ENCODE measurements around the gene LINC00632.

LINC00632 gene

DNA sequence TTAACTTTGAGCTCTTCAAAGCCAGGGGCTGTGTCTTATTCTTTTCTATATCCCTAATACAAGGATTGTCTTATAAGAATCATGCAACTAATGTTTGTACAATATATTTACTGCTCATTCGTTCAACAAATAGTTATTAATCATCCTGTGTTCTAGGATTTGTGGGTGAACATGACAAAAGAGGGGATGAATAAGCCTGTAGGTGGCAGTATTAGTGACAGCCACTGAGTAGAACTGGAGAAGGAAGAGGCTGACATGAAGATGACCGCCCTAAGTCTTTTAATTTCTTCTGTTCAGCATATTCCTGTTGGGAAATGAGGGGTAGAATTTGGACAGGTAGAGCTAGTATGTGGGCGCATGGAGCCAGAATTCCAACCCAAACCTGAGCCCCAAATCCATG, 11.9 kb upstream of the LINC00632 start:
- Mint-ChIP-seq H3K4me1 (no peaks in the 10 kb centered on the region), H3K4me3 (no peak overlapping the region), H3K27me3 (ENCODE audit: low read depth, poor library complexity) (no peaks in the 10 kb centered on the region), H3K36me3 (ENCODE audit: low read depth) (no peaks in the 10 kb centered on the region), H3K9me3 (peaks cover 21% of the 10 kb centered on the region), H3K27ac (no peak overlapping the region)
- DNase-seq, result no peak
- TF ChIP-seq, protein P1, sequence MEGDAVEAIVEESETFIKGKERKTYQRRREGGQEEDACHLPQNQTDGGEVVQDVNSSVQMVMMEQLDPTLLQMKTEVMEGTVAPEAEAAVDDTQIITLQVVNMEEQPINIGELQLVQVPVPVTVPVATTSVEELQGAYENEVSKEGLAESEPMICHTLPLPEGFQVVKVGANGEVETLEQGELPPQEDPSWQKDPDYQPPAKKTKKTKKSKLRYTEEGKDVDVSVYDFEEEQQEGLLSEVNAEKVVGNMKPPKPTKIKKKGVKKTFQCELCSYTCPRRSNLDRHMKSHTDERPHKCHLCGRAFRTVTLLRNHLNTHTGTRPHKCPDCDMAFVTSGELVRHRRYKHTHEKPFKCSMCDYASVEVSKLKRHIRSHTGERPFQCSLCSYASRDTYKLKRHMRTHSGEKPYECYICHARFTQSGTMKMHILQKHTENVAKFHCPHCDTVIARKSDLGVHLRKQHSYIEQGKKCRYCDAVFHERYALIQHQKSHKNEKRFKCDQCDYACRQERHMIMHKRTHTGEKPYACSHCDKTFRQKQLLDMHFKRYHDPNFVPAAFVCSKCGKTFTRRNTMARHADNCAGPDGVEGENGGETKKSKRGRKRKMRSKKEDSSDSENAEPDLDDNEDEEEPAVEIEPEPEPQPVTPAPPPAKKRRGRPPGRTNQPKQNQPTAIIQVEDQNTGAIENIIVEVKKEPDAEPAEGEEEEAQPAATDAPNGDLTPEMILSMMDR (IDR thresholded peaks at IDR 0.05), result peak; percentile 13

GRCh38 chrX:140701480-140701879, 8.1 kb upstream of the LINC00632 start:
- H3K9me3 Mint-ChIP-seq, result peaks cover 8% of the 10 kb centered on the region
- H3K4me1 Mint-ChIP-seq, result no peaks in the 10 kb centered on the region
- TF ChIP-seq, protein P1 (IDR thresholded peaks at IDR 0.05), result peak; percentile 27
- DNase-seq, result no peak
- no peak overlapping the region for H3K4me3 Mint-ChIP-seq
- no peaks in the 10 kb centered on the region for H3K36me3 Mint-ChIP-seq (ENCODE audit: low read depth)
- peaks cover 2% of the 10 kb centered on the region for H3K27me3 Mint-ChIP-seq (ENCODE audit: low read depth, poor library complexity)
- H3K27ac Mint-ChIP-seq, result no peak overlapping the region

DNA sequence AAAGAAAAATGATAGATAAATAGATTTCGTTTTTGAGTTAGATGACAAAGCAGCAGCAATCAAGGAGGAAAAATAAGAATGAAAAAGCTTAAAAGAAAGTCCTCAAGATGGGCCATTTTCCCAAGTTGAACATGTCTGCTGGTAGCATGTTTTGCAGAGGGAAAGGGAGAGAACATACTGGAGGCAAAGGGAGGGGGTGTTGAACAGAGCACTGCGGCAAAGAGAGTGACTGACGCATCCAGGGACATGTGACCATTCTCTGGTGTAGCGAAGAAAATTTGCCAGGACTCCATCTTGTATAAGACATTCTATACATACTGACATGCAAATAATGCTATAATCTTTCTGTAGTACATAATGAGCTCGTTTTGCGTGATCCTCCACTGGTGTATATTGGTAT, 1.2 kb downstream of the LINC00632 start:
- DNase-seq, result peak; percentile 8
- TF ChIP-seq, protein P1 (IDR thresholded peaks at IDR 0.05), result no peak
- H3K27me3 Mint-ChIP-seq (ENCODE audit: low read depth, poor library complexity), result no peaks in the 10 kb centered on the region
- peaks cover 11% of the 10 kb centered on the region for H3K9me3 Mint-ChIP-seq
- peak overlapping the region; percentile 93 for H3K4me3 Mint-ChIP-seq
- H3K36me3 Mint-ChIP-seq (ENCODE audit: low read depth), result peaks cover 4% of the 10 kb centered on the region
- no peak overlapping the region for H3K27ac Mint-ChIP-seq
- H3K4me1 Mint-ChIP-seq, result peaks cover 29% of the 10 kb centered on the region

DNA sequence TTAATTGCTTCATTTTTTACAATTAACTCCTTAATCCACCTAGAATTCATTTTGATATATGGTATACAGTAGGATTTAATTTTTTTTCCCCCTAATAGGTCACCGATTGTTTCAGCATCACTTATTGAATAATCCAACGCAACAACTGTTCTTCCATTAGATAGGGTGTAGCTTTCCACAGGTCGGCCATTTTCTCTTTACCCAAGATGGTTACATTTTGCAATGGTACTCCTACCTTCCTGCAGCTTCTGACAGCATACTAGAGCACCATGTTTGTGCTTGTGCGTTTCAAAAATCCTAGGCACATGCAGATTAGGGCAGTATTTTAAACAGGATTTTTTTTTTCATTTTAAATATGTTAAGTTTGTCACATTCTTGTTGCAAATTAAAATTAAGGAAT, 2.3 kb downstream of the LINC00632 start:
- Mint-ChIP-seq H3K9me3 (peaks cover 10% of the 10 kb centered on the region), H3K36me3 (ENCODE audit: low read depth) (peaks cover 4% of the 10 kb centered on the region), H3K27me3 (ENCODE audit: low read depth, poor library complexity) (no peaks in the 10 kb centered on the region), H3K4me1 (peaks cover 29% of the 10 kb centered on the region), H3K4me3 (peak overlapping the region; percentile 39), H3K27ac (no peak overlapping the region)
- TF ChIP-seq, protein P1 (IDR thresholded peaks at IDR 0.05), result no peak
- no peak for DNase-seq

DNA sequence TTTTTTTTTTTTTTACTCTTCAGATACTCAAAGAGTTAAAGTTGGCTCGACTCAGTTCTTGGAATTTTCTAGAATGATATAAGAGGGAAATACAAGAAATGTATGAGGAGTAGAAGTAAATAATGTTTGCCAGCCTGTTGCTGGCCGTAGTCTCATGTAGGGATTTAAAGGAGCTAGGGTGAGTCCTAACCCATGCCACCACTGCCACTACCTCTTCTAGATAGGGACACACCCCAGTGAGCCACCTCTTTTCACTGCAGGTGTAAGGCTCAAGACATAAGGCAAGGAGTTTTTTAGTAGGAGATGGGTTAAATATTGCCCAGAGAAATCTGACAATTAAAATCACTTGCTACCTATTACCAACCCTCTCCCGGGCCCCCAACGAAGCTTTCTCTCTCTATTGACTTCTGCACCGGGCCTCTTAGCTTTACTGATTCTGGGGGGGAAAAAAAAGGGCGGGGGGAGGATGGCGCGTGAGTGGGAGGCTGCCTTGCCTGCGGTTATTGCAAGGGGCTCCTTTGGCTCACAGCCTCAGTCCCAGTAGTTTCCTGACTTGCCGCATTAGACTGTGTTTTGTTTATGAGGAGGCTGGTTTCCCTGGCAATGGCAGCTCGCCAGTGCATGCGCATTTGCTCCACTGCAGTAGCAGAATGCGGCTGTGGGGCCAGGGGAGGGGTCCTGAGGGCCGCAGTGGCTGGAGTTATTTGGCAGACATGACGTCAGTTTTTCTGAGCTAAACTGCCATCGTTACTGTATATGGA, 3.0 kb downstream of the LINC00632 start:
- Mint-ChIP-seq H3K4me1 (peaks cover 29% of the 10 kb centered on the region), H3K36me3 (ENCODE audit: low read depth) (peaks cover 4% of the 10 kb centered on the region), H3K27me3 (ENCODE audit: low read depth, poor library complexity) (no peaks in the 10 kb centered on the region), H3K4me3 (no peak overlapping the region), H3K9me3 (peaks cover 8% of the 10 kb centered on the region), H3K27ac (peak overlapping the region; percentile 100)
- DNase-seq, result peak; percentile 77
- TF ChIP-seq, protein P1 (IDR thresholded peaks at IDR 0.05), result no peak

GRCh38 chrX:140713174-140713539, 3.6 kb downstream of the LINC00632 start:
- no peak overlapping the region for H3K4me3 Mint-ChIP-seq
- TF ChIP-seq, protein P1 (IDR thresholded peaks at IDR 0.05), result no peak
- no peak for DNase-seq
- peak overlapping the region; percentile 100 for H3K27ac Mint-ChIP-seq
- H3K9me3 Mint-ChIP-seq, result peaks cover 8% of the 10 kb centered on the region
- H3K4me1 Mint-ChIP-seq, result peaks cover 29% of the 10 kb centered on the region
- no peaks in the 10 kb centered on the region for H3K27me3 Mint-ChIP-seq (ENCODE audit: low read depth, poor library complexity)
- H3K36me3 Mint-ChIP-seq (ENCODE audit: low read depth), result peaks cover 4% of the 10 kb centered on the region

All from nephron progenitor cell (in vitro differentiated cells).